GM23338 (cell line): Measurements from ENCODE around the gene FAM217B. TPM values are rescaled to one million over a fixed set of nuclear protein-coding genes. Genes with fewer than 3 reads are reported as not detected.
A peak's percentile ranks its signal among the peaks of the same experiment; 100 is the strongest.

ENCODE experiments used
- ATAC-seq: fragments of 200-7000 bp; cut with Tn5 transposase; 3 replicates; pipeline ENCODE4 v1.9.1; 2020
- DNase-seq: peaks from one replicate; pipeline ENCODE4 v3.0.0-alpha.2; 2015; ENCODE audit warnings: low spot score
- H2AFZ ChIP-seq: fragments of 200-600 bp; sonication (generic); 2 replicates; pipeline ENCODE4 v1.8.0; 2016; ENCODE audit warnings: antibody characterized with exemption, mild to moderate bottlenecking, moderate library complexity
- H3F3A ChIP-seq: fragments of 200-600 bp; sonication (generic); replicated peaks from 2 replicates; pipeline ENCODE4 v1.8.0; 2017; ENCODE audit warnings: antibody characterized with exemption, mixed run types, low read depth
- H3K27ac ChIP-seq: fragments of 200-600 bp; sonication (generic); 2 replicates; pipeline ENCODE4 v1.6.1; 2016; ENCODE audit warnings: low read depth
- H3K27me3 ChIP-seq: fragments of 200-600 bp; sonication (generic); 2 replicates; pipeline ENCODE4 v1.8.0; 2016; ENCODE audit warnings: mild to moderate bottlenecking, mixed run types, moderate library complexity; ENCODE audit not compliant: insufficient read depth
- H3K36me3 ChIP-seq: fragments of 200-600 bp; sonication (generic); 2 replicates; pipeline ENCODE4 v1.8.0; 2016; ENCODE audit warnings: mild to moderate bottlenecking; ENCODE audit not compliant: insufficient read depth
- H3K4me1 ChIP-seq: fragments of 200-600 bp; sonication (generic); 2 replicates; pipeline ENCODE4 v1.8.0; 2016; ENCODE audit warnings: mild to moderate bottlenecking, moderate library complexity; ENCODE audit not compliant: insufficient read depth
- H3K4me2 ChIP-seq: fragments of 200-600 bp; sonication (generic); 2 replicates; pipeline ENCODE4 v1.7.1; 2017; ENCODE audit warnings: mixed run types
- H3K4me3 ChIP-seq: fragments of 200-600 bp; sonication (generic); 2 replicates; pipeline ENCODE4 v1.6.1; 2016; ENCODE audit warnings: mixed run types
- H3K79me2 ChIP-seq: fragments of 200-600 bp; sonication (generic); replicated peaks from 2 replicates; pipeline ENCODE4 v1.8.0; 2017; ENCODE audit warnings: mild to moderate bottlenecking; ENCODE audit not compliant: insufficient read depth
- H3K9me2 ChIP-seq: fragments of 200-600 bp; sonication (generic); 2 replicates; pipeline ENCODE4 v1.8.0; 2017; ENCODE audit not compliant: insufficient read depth
- H4K20me1 ChIP-seq: fragments of 200-600 bp; sonication (generic); replicated peaks from 2 replicates; pipeline ENCODE4 v1.8.0; 2017; ENCODE audit warnings: mild to moderate bottlenecking; ENCODE audit not compliant: insufficient read depth
- H3K27ac Mint-ChIP-seq: 2 replicates; pipeline ENCODE4 v1.8.0; 2020; ENCODE audit warnings: inconsistent platforms, mild to moderate bottlenecking, moderate library complexity, mixed read lengths
- H3K27me3 Mint-ChIP-seq: 3 replicates; pipeline ENCODE4 v1.8.0; 2022; ENCODE audit warnings: low read depth, mild to moderate bottlenecking, moderate library complexity, mixed read lengths, inconsistent platforms; ENCODE audit not compliant: insufficient read depth, poor library complexity
- H3K36me3 Mint-ChIP-seq: 3 replicates; pipeline ENCODE4 v1.8.0; 2021; ENCODE audit warnings: low read depth, mild to moderate bottlenecking, inconsistent platforms, moderate library complexity, mixed read lengths
- H3K4me1 Mint-ChIP-seq: 3 replicates; pipeline ENCODE4 v1.8.0; 2020; ENCODE audit warnings: mild to moderate bottlenecking, inconsistent platforms, mixed read lengths
- H3K4me3 Mint-ChIP-seq: 3 replicates; pipeline ENCODE4 v1.8.0; 2021; ENCODE audit warnings: moderate library complexity, mild to moderate bottlenecking, inconsistent platforms, mixed read lengths
- H3K9me3 Mint-ChIP-seq: 3 replicates; pipeline ENCODE4 v1.8.0; 2020; ENCODE audit warnings: moderate library complexity, mild to moderate bottlenecking, inconsistent platforms, mixed read lengths
- CREB1 ChIP-seq: fragments of 250-450 bp; sonication (Bioruptor Pico); IDR thresholded peaks from 2 replicates; pipeline ENCODE4 v1.5.0; 2020; ENCODE audit warnings: low read depth, mild to moderate bottlenecking, moderate library complexity
- EZH2 ChIP-seq: fragments of 200-600 bp; sonication (generic); IDR thresholded peaks from one replicate; pipeline ENCODE4 v1.8.0; 2017; ENCODE audit warnings: antibody characterized with exemption, mild to moderate bottlenecking, low read depth; ENCODE audit not compliant: unreplicated experiment
- EZH2phosphoT487 ChIP-seq: fragments of 200-600 bp; sonication (generic); IDR thresholded peaks from one replicate; pipeline ENCODE4 v1.8.1; 2018; ENCODE audit warnings: antibody characterized with exemption; ENCODE audit not compliant: unreplicated experiment
- JUNB ChIP-seq: IDR thresholded peaks from one replicate; pipeline ENCODE4 v1.6.1; 2016; ENCODE audit warnings: antibody characterized with exemption; ENCODE audit not compliant: unreplicated experiment
- NANOG ChIP-seq: IDR thresholded peaks from 2 replicates; pipeline ENCODE4 v1.6.1; 2016; ENCODE audit warnings: antibody characterized with exemption, borderline replicate concordance
- POLR2AphosphoS5 ChIP-seq: IDR thresholded peaks from 2 replicates; pipeline ENCODE4 v1.6.1; 2016; ENCODE audit warnings: antibody characterized with exemption, low read depth
- STAT1 ChIP-seq: IDR thresholded peaks from one replicate; pipeline ENCODE4 v1.6.1; 2016; ENCODE audit warnings: antibody characterized with exemption; ENCODE audit not compliant: unreplicated experiment
- ZNF114 ChIP-seq: fragments of 250-450 bp; sonication (Bioruptor Pico); IDR thresholded peaks from 2 replicates; pipeline ENCODE4 v1.5.0; 2020; ENCODE audit warnings: mild to moderate bottlenecking, moderate library complexity
- ZNF331 ChIP-seq: fragments of 250-450 bp; sonication (Bioruptor Pico); IDR thresholded peaks from 2 replicates; pipeline ENCODE4 v1.5.0; 2020; ENCODE audit warnings: low read depth, mild to moderate bottlenecking, moderate library complexity
- polyA plus RNA-seq: library from polyadenylated mRNA; unstranded; fragments of >200 nt; fragmentation: Nextera tagmentation; extraction: Ambion mirVana; gene quantifications from 2 replicates; pipeline ENCODE4 v1.2.1, GENCODE V29; 2016
- total RNA-seq: library from RNA; depleted of rRNA; stranded (reverse); fragments of >200 nt; shearing (Covaris generic); gene quantifications from 2 replicates; pipeline ENCODE4 v1.2.3, GENCODE V29; 2014
- TF ChIP-seq, protein P1 (sequence below): IDR thresholded peaks from 2 replicates; pipeline ENCODE4 v1.6.1; 2016; ENCODE audit warnings: antibody characterized with exemption
- TF ChIP-seq, protein P2 (sequence below), 2 experiments: fragments of 200-600 bp in 1 of 2; sonication (generic) in 1 of 2; conservative IDR thresholded peaks; 2 replicates each; pipeline versions ENCODE4 v1.5.1 to v1.6.1; 2016 to 2017; ENCODE audit warnings: antibody characterized with exemption in 2 of 2, low read depth in 2 of 2, mild to moderate bottlenecking in 2 of 2, moderate library complexity in 1 of 2
- TF ChIP-seq, protein P3 (sequence below): IDR thresholded peaks from one replicate; pipeline ENCODE4 v1.6.1; 2018; ENCODE audit warnings: antibody characterized with exemption; ENCODE audit not compliant: unreplicated experiment
- TF ChIP-seq, protein P4 (sequence below): fragments of 250-450 bp; sonication (Bioruptor Pico); IDR thresholded peaks from 2 replicates; pipeline ENCODE4 v1.5.0; 2020; ENCODE audit warnings: mild to moderate bottlenecking, moderate library complexity

The FAM217B gene
- total and polyA plus RNA-seq, 2 experiments from 2014 or later = 13.2 to 25.9 TPM

- TF ChIP-seq EZH2phosphoT487 = no peak
- no peak for TF ChIP-seq EZH2
- TF ChIP-seq STAT1 = no peak
- TF ChIP-seq, protein P1, sequence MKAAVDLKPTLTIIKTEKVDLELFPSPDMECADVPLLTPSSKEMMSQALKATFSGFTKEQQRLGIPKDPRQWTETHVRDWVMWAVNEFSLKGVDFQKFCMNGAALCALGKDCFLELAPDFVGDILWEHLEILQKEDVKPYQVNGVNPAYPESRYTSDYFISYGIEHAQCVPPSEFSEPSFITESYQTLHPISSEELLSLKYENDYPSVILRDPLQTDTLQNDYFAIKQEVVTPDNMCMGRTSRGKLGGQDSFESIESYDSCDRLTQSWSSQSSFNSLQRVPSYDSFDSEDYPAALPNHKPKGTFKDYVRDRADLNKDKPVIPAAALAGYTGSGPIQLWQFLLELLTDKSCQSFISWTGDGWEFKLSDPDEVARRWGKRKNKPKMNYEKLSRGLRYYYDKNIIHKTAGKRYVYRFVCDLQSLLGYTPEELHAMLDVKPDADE = no peak
- TF ChIP-seq ZNF331 (CRISPR knock-in tag) = no peak
- TF ChIP-seq NANOG = no peak; the same call in 1 of the 2 replicates
- no peak for TF ChIP-seq JUNB
- TF ChIP-seq ZNF114 (CRISPR knock-in tag) = no peak
- TF ChIP-seq POLR2AphosphoS5 = no peak
- no peak for TF ChIP-seq CREB1
- TF ChIP-seq, protein P2, sequence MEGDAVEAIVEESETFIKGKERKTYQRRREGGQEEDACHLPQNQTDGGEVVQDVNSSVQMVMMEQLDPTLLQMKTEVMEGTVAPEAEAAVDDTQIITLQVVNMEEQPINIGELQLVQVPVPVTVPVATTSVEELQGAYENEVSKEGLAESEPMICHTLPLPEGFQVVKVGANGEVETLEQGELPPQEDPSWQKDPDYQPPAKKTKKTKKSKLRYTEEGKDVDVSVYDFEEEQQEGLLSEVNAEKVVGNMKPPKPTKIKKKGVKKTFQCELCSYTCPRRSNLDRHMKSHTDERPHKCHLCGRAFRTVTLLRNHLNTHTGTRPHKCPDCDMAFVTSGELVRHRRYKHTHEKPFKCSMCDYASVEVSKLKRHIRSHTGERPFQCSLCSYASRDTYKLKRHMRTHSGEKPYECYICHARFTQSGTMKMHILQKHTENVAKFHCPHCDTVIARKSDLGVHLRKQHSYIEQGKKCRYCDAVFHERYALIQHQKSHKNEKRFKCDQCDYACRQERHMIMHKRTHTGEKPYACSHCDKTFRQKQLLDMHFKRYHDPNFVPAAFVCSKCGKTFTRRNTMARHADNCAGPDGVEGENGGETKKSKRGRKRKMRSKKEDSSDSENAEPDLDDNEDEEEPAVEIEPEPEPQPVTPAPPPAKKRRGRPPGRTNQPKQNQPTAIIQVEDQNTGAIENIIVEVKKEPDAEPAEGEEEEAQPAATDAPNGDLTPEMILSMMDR (conservative IDR thresholded peaks at IDR 0.05; ENCODE audit: low read depth in 2 of 2) = no peak
- TF ChIP-seq, protein P3, sequence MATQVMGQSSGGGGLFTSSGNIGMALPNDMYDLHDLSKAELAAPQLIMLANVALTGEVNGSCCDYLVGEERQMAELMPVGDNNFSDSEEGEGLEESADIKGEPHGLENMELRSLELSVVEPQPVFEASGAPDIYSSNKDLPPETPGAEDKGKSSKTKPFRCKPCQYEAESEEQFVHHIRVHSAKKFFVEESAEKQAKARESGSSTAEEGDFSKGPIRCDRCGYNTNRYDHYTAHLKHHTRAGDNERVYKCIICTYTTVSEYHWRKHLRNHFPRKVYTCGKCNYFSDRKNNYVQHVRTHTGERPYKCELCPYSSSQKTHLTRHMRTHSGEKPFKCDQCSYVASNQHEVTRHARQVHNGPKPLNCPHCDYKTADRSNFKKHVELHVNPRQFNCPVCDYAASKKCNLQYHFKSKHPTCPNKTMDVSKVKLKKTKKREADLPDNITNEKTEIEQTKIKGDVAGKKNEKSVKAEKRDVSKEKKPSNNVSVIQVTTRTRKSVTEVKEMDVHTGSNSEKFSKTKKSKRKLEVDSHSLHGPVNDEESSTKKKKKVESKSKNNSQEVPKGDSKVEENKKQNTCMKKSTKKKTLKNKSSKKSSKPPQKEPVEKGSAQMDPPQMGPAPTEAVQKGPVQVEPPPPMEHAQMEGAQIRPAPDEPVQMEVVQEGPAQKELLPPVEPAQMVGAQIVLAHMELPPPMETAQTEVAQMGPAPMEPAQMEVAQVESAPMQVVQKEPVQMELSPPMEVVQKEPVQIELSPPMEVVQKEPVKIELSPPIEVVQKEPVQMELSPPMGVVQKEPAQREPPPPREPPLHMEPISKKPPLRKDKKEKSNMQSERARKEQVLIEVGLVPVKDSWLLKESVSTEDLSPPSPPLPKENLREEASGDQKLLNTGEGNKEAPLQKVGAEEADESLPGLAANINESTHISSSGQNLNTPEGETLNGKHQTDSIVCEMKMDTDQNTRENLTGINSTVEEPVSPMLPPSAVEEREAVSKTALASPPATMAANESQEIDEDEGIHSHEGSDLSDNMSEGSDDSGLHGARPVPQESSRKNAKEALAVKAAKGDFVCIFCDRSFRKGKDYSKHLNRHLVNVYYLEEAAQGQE = no peak
- TF ChIP-seq, protein P4, sequence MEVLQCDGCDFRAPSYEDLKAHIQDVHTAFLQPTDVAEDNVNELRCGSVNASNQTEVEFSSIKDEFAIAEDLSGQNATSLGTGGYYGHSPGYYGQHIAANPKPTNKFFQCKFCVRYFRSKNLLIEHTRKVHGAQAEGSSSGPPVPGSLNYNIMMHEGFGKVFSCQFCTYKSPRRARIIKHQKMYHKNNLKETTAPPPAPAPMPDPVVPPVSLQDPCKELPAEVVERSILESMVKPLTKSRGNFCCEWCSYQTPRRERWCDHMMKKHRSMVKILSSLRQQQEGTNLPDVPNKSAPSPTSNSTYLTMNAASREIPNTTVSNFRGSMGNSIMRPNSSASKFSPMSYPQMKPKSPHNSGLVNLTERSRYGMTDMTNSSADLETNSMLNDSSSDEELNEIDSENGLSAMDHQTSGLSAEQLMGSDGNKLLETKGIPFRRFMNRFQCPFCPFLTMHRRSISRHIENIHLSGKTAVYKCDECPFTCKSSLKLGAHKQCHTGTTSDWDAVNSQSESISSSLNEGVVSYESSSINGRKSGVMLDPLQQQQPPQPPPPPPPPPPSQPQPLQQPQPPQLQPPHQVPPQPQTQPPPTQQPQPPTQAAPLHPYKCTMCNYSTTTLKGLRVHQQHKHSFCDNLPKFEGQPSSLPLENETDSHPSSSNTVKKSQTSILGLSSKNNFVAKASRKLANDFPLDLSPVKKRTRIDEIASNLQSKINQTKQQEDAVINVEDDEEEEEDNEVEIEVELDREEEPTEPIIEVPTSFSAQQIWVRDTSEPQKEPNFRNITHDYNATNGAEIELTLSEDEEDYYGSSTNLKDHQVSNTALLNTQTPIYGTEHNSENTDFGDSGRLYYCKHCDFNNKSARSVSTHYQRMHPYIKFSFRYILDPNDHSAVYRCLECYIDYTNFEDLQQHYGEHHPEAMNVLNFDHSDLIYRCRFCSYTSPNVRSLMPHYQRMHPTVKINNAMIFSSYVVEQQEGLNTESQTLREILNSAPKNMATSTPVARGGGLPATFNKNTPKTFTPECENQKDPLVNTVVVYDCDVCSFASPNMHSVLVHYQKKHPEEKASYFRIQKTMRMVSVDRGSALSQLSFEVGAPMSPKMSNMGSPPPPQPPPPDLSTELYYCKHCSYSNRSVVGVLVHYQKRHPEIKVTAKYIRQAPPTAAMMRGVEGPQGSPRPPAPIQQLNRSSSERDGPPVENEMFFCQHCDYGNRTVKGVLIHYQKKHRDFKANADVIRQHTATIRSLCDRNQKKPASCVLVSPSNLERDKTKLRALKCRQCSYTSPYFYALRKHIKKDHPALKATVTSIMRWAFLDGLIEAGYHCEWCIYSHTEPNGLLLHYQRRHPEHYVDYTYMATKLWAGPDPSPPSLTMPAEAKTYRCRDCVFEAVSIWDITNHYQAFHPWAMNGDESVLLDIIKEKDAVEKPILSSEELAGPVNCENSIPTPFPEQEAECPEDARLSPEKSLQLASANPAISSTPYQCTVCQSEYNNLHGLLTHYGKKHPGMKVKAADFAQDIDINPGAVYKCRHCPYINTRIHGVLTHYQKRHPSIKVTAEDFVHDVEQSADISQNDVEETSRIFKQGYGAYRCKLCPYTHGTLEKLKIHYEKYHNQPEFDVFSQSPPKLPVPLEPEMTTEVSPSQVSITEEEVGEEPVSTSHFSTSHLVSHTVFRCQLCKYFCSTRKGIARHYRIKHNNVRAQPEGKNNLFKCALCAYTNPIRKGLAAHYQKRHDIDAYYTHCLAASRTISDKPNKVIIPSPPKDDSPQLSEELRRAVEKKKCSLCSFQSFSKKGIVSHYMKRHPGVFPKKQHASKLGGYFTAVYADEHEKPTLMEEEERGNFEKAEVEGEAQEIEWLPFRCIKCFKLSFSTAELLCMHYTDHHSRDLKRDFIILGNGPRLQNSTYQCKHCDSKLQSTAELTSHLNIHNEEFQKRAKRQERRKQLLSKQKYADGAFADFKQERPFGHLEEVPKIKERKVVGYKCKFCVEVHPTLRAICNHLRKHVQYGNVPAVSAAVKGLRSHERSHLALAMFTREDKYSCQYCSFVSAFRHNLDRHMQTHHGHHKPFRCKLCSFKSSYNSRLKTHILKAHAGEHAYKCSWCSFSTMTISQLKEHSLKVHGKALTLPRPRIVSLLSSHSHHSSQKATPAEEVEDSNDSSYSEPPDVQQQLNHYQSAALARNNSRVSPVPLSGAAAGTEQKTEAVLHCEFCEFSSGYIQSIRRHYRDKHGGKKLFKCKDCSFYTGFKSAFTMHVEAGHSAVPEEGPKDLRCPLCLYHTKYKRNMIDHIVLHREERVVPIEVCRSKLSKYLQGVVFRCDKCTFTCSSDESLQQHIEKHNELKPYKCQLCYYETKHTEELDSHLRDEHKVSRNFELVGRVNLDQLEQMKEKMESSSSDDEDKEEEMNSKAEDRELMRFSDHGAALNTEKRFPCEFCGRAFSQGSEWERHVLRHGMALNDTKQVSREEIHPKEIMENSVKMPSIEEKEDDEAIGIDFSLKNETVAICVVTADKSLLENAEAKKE (CRISPR knock-in tag) = no peak
- Histone ChIP-seq H3F3A (0 out of 2 replicates have a peak, but pooled peaks cover 3% of the 10 kb centered on the region), H2AFZ (peak overlapping the region; percentile 0; the same call in 1 of the 2 replicates), H3K27ac (peak overlapping the region; percentile 89), H3K4me1 (peaks cover 10% of the 10 kb centered on the region), H3K9me2 (no peaks in the 10 kb centered on the region), H3K36me3 (no peaks in the 10 kb centered on the region), H3K4me2 (peak overlapping the region; percentile 80), H3K4me3 (peak overlapping the region; percentile 56), H3K79me2 (no peaks in the 10 kb centered on the region), H3K27me3 (no peaks in the 10 kb centered on the region), H4K20me1 (no peaks in the 10 kb centered on the region)
- Mint-ChIP-seq H3K27ac (peak overlapping the region; percentile 61), H3K4me3 (peak overlapping the region; percentile 64), H3K9me3 (no peaks in the 10 kb centered on the region; the same call in 2 of the 3 replicates), H3K36me3 (0 out of 3 replicates have a peak, but pooled peaks cover 4% of the 10 kb centered on the region), H3K4me1 (peaks cover 30% of the 10 kb centered on the region), H3K27me3 (peaks cover 6% of the 10 kb centered on the region)
- DNase-seq = peak; percentile 68
- peak; percentile 70 for ATAC-seq
Measured at GRCh38 chr20:59993736-59994430, 53.7 kb downstream of the FAM217B start.
